SK-N-MC (cell line): Measurements from ENCODE around the gene MRPS34.

Experiments
- EZH2 ChIP-seq: fragments of 200-600 bp; sonication (generic); IDR thresholded peaks from one replicate; pipeline ENCODE4 v1.6.1; 2017; ENCODE audit warnings: antibody characterized with exemption
- POLR2AphosphoS5 ChIP-seq: IDR thresholded peaks from 2 replicates; pipeline ENCODE4 v1.6.1; 2012; ENCODE audit warnings: mild to moderate bottlenecking, low read depth, low read length, borderline replicate concordance

GRCh38 chr16:1817716-1818115 lies 44.8 kb upstream of the MRPS34 start:
- TF ChIP-seq POLR2AphosphoS5: no peak
- no peak for TF ChIP-seq EZH2
